Body of pancreas (tissue), 4 donors: Measurements from ENCODE around the gene QKI.

Experiments used
- POLR2A ChIP-seq, 3 donors: fragments of 450-650 bp; IDR thresholded peaks; one replicate each; pipeline ENCODE4 v1.6.1; 2016; ENCODE audit warnings: antibody characterized with exemption in 3 of 3, mild to moderate bottlenecking in 2 of 3
- TF ChIP-seq, protein P1 (sequence below), 7 experiments: fragments of 450-650 bp in 4 of 7; fragments of 200-600 bp in 3 of 7; sonication (generic) in 3 of 7; IDR thresholded peaks; one replicate each; pipeline ENCODE4 v1.5.1; 2016 to 2019; ENCODE audit warnings: antibody characterized with exemption in 7 of 7

DNA sequence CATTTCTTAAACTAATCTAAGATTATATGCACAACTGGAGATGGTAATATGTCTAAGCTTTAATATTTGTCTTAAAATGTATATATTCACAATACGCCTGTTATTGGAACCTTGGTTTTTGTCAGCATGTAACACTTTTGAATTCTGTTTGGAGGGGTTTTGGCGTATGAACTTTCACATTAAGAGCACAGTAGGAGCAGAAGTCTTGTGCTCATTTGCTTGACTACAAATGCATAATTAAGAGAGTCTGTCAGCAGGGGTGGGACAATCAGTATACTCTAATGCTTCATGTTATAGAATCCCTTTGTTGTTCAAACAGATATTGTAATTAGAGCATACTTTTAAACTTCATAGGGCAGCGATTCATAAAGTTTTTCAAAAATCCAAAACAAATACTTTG is 112.8 kb downstream of the QKI start:
- TF ChIP-seq, protein P1, sequence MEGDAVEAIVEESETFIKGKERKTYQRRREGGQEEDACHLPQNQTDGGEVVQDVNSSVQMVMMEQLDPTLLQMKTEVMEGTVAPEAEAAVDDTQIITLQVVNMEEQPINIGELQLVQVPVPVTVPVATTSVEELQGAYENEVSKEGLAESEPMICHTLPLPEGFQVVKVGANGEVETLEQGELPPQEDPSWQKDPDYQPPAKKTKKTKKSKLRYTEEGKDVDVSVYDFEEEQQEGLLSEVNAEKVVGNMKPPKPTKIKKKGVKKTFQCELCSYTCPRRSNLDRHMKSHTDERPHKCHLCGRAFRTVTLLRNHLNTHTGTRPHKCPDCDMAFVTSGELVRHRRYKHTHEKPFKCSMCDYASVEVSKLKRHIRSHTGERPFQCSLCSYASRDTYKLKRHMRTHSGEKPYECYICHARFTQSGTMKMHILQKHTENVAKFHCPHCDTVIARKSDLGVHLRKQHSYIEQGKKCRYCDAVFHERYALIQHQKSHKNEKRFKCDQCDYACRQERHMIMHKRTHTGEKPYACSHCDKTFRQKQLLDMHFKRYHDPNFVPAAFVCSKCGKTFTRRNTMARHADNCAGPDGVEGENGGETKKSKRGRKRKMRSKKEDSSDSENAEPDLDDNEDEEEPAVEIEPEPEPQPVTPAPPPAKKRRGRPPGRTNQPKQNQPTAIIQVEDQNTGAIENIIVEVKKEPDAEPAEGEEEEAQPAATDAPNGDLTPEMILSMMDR (IDR thresholded peaks at IDR 0.05): no peak
- no peak for TF ChIP-seq POLR2A (IDR thresholded peaks at IDR 0.05)
